HG03159 (cell line): ENCODE data around the gene PFDN1.

Experiments used
- ATAC-seq: cut with Tn5 transposase; IDR thresholded peaks from one replicate; pipeline ENCODE4 v1.9.1; 2021; ENCODE audit warnings: mild to moderate bottlenecking, moderate library complexity; ENCODE audit not compliant: unreplicated experiment

The PFDN1 gene

DNA sequence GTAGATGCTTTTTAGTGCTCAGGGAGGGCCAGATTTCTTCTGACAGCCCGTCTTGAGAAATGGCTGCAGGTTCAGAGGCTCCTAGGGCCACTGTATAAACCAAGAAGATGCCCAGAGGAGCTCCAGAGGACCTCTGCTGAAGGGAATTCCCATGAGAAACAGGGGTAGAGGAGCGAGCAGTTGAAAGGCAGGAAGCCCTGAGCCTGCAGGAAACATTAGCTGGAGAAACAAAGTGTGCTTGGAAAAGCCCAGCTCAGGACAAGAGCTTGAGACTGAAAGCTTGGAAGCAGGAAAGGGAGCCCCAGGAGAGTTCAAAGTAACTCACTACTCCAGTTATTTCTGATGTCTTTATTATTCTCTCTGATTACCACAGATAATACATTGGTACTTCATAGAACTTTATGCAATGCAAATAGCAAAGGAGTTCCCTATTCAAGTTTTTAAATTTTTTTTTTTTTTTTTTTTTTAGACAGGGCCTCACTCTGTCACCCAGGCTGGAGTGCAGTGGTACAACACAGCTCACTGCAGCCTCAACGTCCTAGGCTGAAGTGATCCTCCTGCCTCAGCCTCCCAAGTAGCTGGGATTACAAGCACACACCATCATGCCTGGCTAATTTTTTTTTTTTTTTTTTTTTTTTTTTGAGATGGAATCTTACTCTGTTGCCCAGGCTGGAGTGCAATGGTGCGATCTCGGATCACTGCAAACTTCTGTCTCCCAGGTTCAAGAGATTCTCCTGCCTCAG lies 27.0 kb upstream of the PFDN1 start:
- ATAC-seq = no peak

- no peak for ATAC-seq
Observed at GRCh38 chr5:140328036-140328764, 25.3 kb upstream of the PFDN1 start.

- ATAC-seq = no peak
Observed at GRCh38 chr5:140327589-140327988, 24.7 kb upstream of the PFDN1 start.

DNA sequence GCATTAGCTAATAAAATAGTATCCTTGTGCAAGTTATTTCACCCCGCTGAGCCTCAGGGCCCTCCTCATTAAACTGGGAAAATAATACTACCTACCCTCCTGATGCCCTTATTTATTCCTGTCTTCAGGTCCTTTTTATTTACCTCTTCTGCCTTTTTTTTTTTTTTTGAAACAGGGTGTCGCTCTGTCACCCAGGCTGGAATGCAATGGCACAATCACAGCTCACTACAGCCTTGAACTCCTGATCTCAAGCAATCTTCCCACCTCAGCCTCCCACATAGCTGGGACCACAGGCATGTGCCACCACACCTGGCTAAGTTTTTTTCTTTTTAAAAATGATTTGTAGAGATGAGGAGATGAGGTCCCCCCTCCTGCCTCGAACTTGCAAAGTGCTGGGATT lies 22.6 kb upstream of the PFDN1 start:
- no peak for ATAC-seq

- no peak for ATAC-seq
Observed at GRCh38 chr5:140324617-140325241, 21.8 kb upstream of the PFDN1 start.

- ATAC-seq = no peak
Observed at GRCh38 chr5:140324041-140324600, 21.2 kb upstream of the PFDN1 start.

DNA sequence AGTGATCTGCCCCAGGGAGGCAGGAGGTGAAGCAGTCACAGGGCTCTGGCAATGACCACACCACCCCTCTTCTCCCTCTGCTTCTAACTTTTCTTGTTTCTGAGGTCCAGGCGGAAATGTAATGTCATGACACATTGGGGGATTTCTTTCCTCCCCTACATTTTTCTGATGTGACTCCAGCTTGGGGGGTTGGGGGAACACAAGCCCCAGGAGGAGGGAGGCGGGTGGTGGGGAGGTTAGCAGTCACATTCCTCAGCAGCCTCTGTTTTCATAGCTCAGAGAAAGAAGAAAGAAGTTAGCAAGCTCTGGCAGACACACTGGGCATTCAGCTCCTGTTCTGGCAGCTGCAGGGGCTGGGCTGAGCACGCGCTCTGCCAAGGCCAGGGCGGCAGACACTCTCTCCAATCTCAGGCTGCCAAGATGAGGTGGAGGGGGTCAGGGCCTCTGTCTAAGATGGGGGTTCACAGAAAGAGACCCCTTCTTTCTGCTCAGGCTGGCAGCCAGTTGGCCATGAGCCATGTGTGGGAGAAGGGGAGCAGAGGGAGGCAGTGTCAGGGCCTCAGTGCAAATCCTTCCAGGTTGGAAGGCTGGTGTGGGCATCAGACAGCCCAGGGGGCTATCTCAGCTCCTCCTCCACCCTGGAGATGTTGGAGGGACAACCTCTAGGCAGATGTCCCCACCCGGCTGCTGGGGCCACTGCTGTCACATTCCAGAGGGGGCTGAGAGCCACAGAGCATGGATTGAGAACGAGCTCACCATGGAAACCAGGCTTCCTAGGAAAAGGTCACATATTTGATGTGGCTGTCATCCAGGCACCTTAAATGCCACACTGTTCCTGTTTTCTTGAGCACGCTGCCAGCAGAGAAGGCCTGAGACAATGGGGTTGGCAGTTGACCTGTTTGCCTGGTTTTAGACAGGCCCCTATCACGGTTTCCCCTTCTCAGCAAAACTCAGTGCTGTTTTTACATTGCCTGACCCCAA lies 20.1 kb upstream of the PFDN1 start:
- ATAC-seq = no peak

- no peak for ATAC-seq
Observed at GRCh38 chr5:140321796-140322195, 18.9 kb upstream of the PFDN1 start.

- ATAC-seq = no peak
Observed at GRCh38 chr5:140319833-140320232, 16.9 kb upstream of the PFDN1 start.

- ATAC-seq = no peak
Observed at GRCh38 chr5:140318792-140319191, 15.9 kb upstream of the PFDN1 start.

GRCh38 chr5:140317859-140318258 lies 15.0 kb upstream of the PFDN1 start:
- no peak for ATAC-seq

DNA sequence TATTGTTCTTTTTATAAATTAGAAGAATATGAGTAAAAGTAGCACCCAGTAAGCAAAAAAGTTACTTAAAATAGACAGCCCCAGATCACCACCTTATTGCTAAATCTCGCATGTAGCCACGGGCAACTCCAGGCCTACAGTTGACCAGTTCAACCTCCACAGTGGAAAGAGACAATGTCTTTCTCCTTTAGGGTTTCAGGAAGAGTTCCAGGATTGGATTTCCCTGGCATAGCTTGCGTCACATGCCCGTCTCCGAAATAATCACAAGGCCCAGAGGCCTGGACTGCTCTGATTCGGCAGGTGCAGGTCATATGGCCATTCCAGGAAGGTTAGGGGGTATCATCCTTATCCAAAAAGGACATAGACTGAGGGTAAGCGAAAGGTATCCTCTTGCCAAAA lies 9.9 kb upstream of the PFDN1 start:
- no peak for ATAC-seq

DNA sequence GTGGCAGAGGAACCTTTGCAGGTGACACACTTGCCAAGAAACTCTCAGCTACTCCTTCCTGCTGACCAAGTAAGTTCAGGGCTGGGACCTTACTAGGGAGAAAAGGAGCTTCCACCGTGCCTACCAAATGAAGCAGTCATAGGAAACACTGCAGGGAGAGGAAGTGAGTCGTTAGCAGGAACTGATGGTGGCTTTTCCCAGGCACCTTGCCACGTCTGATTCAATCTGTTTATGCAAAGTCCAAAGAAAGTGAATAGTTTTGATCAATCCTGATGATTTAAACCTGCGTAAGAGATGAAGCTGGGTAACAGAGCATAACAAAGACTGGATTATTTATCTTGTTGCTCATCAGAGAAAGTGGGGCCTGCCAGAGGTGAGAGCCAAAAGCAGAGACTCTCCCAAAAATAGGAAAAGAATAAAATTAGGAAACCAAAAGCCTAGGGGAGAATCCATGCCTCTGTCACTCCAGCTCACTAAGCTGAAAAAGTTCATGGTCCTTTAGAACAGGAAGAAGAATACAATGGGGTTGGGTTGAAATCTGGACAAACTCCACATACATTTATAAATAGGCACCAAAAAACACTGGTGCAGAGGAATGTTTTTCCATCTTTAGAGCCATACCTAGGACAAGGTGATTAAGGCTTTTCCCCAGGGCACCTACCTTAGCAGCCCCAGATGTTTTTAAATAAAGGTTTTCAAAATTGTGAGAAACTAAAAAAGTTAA lies 9.3 kb upstream of the PFDN1 start:
- ATAC-seq = no peak

DNA sequence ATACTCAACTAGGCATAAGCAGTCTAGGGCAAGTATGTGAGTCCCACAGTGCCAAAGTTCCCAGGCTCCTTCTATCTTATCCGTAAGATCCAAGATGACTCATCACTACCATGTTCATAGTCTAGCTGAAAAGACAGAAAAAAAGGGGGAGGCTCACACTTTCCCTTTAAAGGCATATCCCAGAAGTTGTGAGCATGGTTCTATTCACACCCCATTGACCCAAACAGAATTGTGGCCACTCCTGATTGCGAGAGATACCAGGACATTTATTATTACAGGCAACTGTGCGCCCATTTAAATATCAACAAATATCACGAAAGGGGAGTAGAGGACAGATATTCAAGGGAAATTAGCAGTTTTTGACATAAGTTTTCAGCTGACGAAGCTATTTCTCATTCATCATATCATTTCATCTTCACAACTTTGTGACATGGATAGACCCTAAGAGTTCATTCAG lies 8.1 kb upstream of the PFDN1 start:
- ATAC-seq = no peak

- ATAC-seq = no peak
Observed at GRCh38 chr5:140310434-140310833, 7.5 kb upstream of the PFDN1 start.

- no peak for ATAC-seq
Observed at GRCh38 chr5:140309706-140310249, 6.9 kb upstream of the PFDN1 start.

GRCh38 chr5:140305471-140305870 lies 2.6 kb upstream of the PFDN1 start:
- ATAC-seq = no peak

DNA sequence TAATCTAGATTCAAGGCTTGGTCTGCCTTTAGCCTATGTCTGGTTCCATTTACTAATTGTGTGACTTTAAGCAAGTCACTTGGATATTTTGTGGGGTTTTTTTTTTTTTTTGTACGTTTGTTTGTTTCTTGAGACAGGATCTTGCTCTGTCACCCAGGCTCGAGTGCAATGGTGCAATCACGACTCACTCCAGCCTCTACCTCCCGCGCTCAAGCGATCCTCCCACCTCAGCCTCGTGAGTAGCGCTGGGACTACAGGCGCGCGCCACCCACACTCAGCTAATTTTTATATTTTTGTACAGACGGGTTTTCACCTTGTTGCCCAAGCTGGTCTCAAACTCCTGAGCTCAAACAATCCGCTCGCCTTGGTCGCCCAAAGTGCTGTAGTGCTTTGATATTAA lies 1.1 kb upstream of the PFDN1 start:
- no peak for ATAC-seq

DNA sequence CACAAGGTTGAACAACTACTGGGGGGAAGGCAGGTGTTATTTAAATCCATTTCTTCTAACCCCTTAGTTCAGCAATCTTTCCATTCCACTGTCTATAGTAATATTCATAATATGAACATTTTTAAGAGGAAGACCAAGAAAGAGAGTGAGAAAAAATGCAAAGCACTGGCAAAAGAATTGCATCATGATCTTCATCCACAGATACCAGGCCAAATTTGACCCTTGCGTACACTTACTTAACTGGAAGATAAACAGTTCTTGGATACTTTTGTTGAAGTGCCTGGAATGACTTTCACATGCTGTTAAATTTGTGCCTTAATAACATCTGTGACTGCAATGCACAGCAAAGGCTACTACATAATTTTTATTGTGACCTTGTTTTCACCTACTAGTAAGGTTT lies 1.8 kb downstream of the PFDN1 start:
- no peak for ATAC-seq

DNA sequence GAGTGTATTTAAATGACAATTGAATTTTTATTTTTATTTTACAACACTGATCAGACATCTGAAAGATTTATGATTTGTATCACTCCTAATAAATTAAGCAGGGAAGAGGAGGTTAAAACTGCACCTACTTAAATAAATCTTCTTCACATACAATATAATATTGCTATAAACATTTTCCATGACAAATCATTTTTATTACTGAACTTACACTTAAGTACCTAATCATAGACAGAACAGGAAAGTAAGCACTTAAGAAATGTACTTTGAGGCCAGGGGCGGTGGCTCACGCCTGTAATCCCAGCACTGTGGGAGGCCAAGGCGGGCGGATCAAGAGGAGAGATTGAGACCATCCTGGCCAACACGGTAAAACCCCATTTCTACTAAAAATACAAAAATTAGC lies 3.8 kb downstream of the PFDN1 start:
- no peak for ATAC-seq
